DND-41 (cell line): Measurements from ENCODE around the gene LMO7.

Experiments
- EZH2 ChIP-seq: IDR thresholded peaks from 3 replicates; pipeline ENCODE4 v1.6.1; 2012; ENCODE audit warnings: borderline replicate concordance, low read depth, mild to moderate bottlenecking, moderate library complexity, low read length, inconsistent platforms; ENCODE audit not compliant: severe bottlenecking
- TF ChIP-seq, protein P1 (sequence below): IDR thresholded peaks from 2 replicates; pipeline ENCODE4 v1.5.1; 2012; ENCODE audit warnings: borderline replicate concordance, low read length, moderate library complexity, mild to moderate bottlenecking; ENCODE audit not compliant: poor library complexity, severe bottlenecking; ENCODE audit errors: extremely low read depth

GRCh38 chr13:75661443-75661842 is 25.3 kb downstream of the LMO7 start:
- TF ChIP-seq EZH2, result no peak
- TF ChIP-seq, protein P1, sequence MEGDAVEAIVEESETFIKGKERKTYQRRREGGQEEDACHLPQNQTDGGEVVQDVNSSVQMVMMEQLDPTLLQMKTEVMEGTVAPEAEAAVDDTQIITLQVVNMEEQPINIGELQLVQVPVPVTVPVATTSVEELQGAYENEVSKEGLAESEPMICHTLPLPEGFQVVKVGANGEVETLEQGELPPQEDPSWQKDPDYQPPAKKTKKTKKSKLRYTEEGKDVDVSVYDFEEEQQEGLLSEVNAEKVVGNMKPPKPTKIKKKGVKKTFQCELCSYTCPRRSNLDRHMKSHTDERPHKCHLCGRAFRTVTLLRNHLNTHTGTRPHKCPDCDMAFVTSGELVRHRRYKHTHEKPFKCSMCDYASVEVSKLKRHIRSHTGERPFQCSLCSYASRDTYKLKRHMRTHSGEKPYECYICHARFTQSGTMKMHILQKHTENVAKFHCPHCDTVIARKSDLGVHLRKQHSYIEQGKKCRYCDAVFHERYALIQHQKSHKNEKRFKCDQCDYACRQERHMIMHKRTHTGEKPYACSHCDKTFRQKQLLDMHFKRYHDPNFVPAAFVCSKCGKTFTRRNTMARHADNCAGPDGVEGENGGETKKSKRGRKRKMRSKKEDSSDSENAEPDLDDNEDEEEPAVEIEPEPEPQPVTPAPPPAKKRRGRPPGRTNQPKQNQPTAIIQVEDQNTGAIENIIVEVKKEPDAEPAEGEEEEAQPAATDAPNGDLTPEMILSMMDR, result no peak
